Neural cell (in vitro differentiated cells): ENCODE measurements around the gene PIK3C2G. TPM values are rescaled to one million over a fixed set of nuclear protein-coding genes. Genes with fewer than 3 reads are reported as not detected.

ENCODE experiments used
- H2AFZ ChIP-seq: fragments of 200-600, 300-800 bp; sonication (generic), shearing (Covaris generic); 2 replicates; pipeline ENCODE4 v1.6.0; 2014; ENCODE audit warnings: low read depth, mild to moderate bottlenecking, antibody characterized with exemption, low read length, moderate library complexity
- H3F3A ChIP-seq: fragments of 200-600 bp; shearing (Covaris generic); 2 replicates; pipeline ENCODE4 v1.6.1; 2016; ENCODE audit warnings: mild to moderate bottlenecking, moderate library complexity, mixed read lengths, antibody characterized with exemption, low read length; ENCODE audit not compliant: insufficient read depth, poor library complexity, severe bottlenecking
- H3K27ac ChIP-seq: fragments of 200-600, 300-800 bp; sonication (generic), shearing (Covaris generic); 2 replicates; pipeline ENCODE4 v1.5.1; 2014; ENCODE audit warnings: mild to moderate bottlenecking, low read length, moderate library complexity
- H3K27me3 ChIP-seq: fragments of 300-800, 200-600 bp; sonication (generic), shearing (Covaris generic); 2 replicates; pipeline ENCODE4 v1.6.0; 2014; ENCODE audit warnings: mild to moderate bottlenecking, low read depth, low read length, moderate library complexity; ENCODE audit not compliant: insufficient read depth
- H3K36me3 ChIP-seq: fragments of 300-800, 200-600 bp; sonication (generic), shearing (Covaris generic); 2 replicates; pipeline ENCODE4 v1.5.1; 2014; ENCODE audit warnings: mild to moderate bottlenecking, antibody characterized with exemption, low read length, moderate library complexity; ENCODE audit not compliant: insufficient read depth
- H3K4me2 ChIP-seq: fragments of 300-800, 200-600 bp; sonication (generic), shearing (Covaris generic); 2 replicates; pipeline ENCODE4 v1.6.0; 2014; ENCODE audit warnings: mild to moderate bottlenecking, low read length
- H3K4me3 ChIP-seq: fragments of 300-800, 200-600 bp; sonication (generic), shearing (Covaris generic); 2 replicates; pipeline ENCODE4 v1.5.1; 2014; ENCODE audit warnings: mild to moderate bottlenecking, low read length, moderate library complexity
- H3K79me2 ChIP-seq: fragments of 200-600 bp; shearing (Covaris generic); replicated peaks from 2 replicates; pipeline ENCODE4 v1.6.0; 2014; ENCODE audit warnings: mild to moderate bottlenecking, low read length, moderate library complexity; ENCODE audit not compliant: insufficient read depth
- H3K9ac ChIP-seq: fragments of 300-800, 200-600 bp; sonication (generic), shearing (Covaris generic); 2 replicates; pipeline ENCODE4 v1.6.1; 2016; ENCODE audit warnings: mild to moderate bottlenecking, low read length, mixed read lengths
- H3K9me2 ChIP-seq: fragments of 200-600 bp; shearing (Covaris generic); 2 replicates; pipeline ENCODE4 v1.6.1; 2016; ENCODE audit warnings: mild to moderate bottlenecking, low read length, mixed read lengths; ENCODE audit not compliant: insufficient read depth
- H3K9me3 ChIP-seq: fragments of 200-600, 300-800 bp; sonication (generic), shearing (Covaris generic); 2 replicates; pipeline ENCODE4 v1.6.1; 2016; ENCODE audit warnings: mild to moderate bottlenecking, mixed run types, low read length, moderate library complexity, mixed read lengths
- H4K20me1 ChIP-seq: fragments of 200-600 bp; shearing (Covaris generic); 2 replicates; pipeline ENCODE4 v1.6.1; 2016; ENCODE audit warnings: mild to moderate bottlenecking, mixed run types; ENCODE audit not compliant: insufficient read depth
- CTCF ChIP-seq: fragments of 450-650 bp; IDR thresholded peaks from 2 replicates; pipeline ENCODE4 v1.5.1; 2014; ENCODE audit warnings: antibody characterized with exemption, mild to moderate bottlenecking, moderate library complexity; ENCODE audit not compliant: poor library complexity, severe bottlenecking
- EP300 ChIP-seq: fragments of 450-650 bp; conservative IDR thresholded peaks from 2 replicates; pipeline ENCODE4 v1.6.1; 2014; ENCODE audit warnings: antibody characterized with exemption, mild to moderate bottlenecking, moderate library complexity; ENCODE audit not compliant: poor library complexity, severe bottlenecking
- EZH2 ChIP-seq: fragments of 200-600, 300-800 bp; shearing (Covaris generic), sonication (generic); IDR thresholded peaks from 2 replicates; pipeline ENCODE4 v1.6.1; 2014; ENCODE audit warnings: antibody characterized with exemption, low read length, borderline replicate concordance, mild to moderate bottlenecking; ENCODE audit not compliant: insufficient read depth, poor library complexity, severe bottlenecking
- MXI1 ChIP-seq: fragments of 450-650 bp; conservative IDR thresholded peaks from 2 replicates; pipeline ENCODE4 v1.6.1; 2014; ENCODE audit warnings: antibody characterized with exemption, mild to moderate bottlenecking; ENCODE audit not compliant: poor library complexity, severe bottlenecking
- POLR2AphosphoS5 ChIP-seq: IDR thresholded peaks from 2 replicates; pipeline ENCODE4 v1.6.1; 2012
- RAD21 ChIP-seq: fragments of 450-650 bp; conservative IDR thresholded peaks from 2 replicates; pipeline ENCODE4 v1.6.1; 2014; ENCODE audit warnings: antibody characterized with exemption, mild to moderate bottlenecking, moderate library complexity
- REST ChIP-seq: IDR thresholded peaks from 2 replicates; pipeline ENCODE4 v1.6.1; 2012; ENCODE audit warnings: borderline replicate concordance
- SMC3 ChIP-seq: fragments of 450-650 bp; conservative IDR thresholded peaks from 2 replicates; pipeline ENCODE4 v1.6.1; 2014; ENCODE audit warnings: antibody characterized with exemption, mild to moderate bottlenecking, moderate library complexity; ENCODE audit not compliant: poor library complexity
- TAF1 ChIP-seq: IDR thresholded peaks from 2 replicates; pipeline ENCODE4 v1.6.1; 2012; ENCODE audit warnings: low read depth
- polyA plus RNA-seq: library from polyadenylated mRNA; depleted of rRNA; stranded (reverse); fragments of >200 nt; gene quantifications from 2 replicates; pipeline ENCODE4 v1.2.3, GENCODE V29; 2014

The PIK3C2G gene
- polyA plus RNA-seq, 1 donor from 2014 or later = not detected

GRCh38 chr12:18676141-18676540 is 414.8 kb downstream of the PIK3C2G start:
- Histone ChIP-seq H2AFZ (no peak overlapping the region), H3K27ac (no peak overlapping the region), H3K27me3 (no peaks in the 10 kb centered on the region), H3K36me3 (no peaks in the 10 kb centered on the region), H3F3A (no peaks in the 10 kb centered on the region), H3K9me2 (no peaks in the 10 kb centered on the region), H4K20me1 (no peaks in the 10 kb centered on the region), H3K9me3 (no peaks in the 10 kb centered on the region), H3K79me2 (no peaks in the 10 kb centered on the region), H3K4me2 (no peak overlapping the region), H3K9ac (no peak overlapping the region), H3K4me3 (no peak overlapping the region)
- TF ChIP-seq EZH2 = no peak
- no peak for TF ChIP-seq POLR2AphosphoS5
- TF ChIP-seq MXI1 = no peak
- no peak for TF ChIP-seq CTCF
- TF ChIP-seq TAF1 = no peak
- no peak for TF ChIP-seq EP300
- no peak for TF ChIP-seq REST
- no peak for TF ChIP-seq SMC3
- TF ChIP-seq RAD21 = no peak

GRCh38 chr12:18676996-18677588 is 415.8 kb downstream of the PIK3C2G start:
- no peak overlapping the region for H3K4me3 ChIP-seq
- no peaks in the 10 kb centered on the region for H3K36me3 ChIP-seq
- no peak overlapping the region for H2AFZ ChIP-seq
- no peaks in the 10 kb centered on the region for H3F3A ChIP-seq
- no peaks in the 10 kb centered on the region for H4K20me1 ChIP-seq
- H3K9me2 ChIP-seq = no peaks in the 10 kb centered on the region
- H3K9me3 ChIP-seq = no peaks in the 10 kb centered on the region
- no peak for TF ChIP-seq REST
- TF ChIP-seq SMC3 = no peak
- TF ChIP-seq CTCF = no peak
- no peak for TF ChIP-seq MXI1
- no peak for TF ChIP-seq EZH2
- no peak for TF ChIP-seq EP300
- TF ChIP-seq TAF1 = no peak
- no peak for TF ChIP-seq RAD21
- TF ChIP-seq POLR2AphosphoS5 = no peak
- no peak overlapping the region for H3K9ac ChIP-seq
- no peaks in the 10 kb centered on the region for H3K79me2 ChIP-seq
- no peak overlapping the region for H3K4me2 ChIP-seq
- H3K27me3 ChIP-seq = no peaks in the 10 kb centered on the region
- no peak overlapping the region for H3K27ac ChIP-seq
